Astrocyte of the spinal cord (primary cell): ENCODE data around the gene CEP41.

Experiments
- DNase-seq: peaks from one replicate; pipeline ENCODE4 v3.0.0; 2011; ENCODE audit warnings: low read depth, low spot score
- H3K4me3 ChIP-seq: 2 replicates; pipeline ENCODE4 v1.5.1; 2011; ENCODE audit warnings: low read depth, mild to moderate bottlenecking, low read length, moderate library complexity
- CTCF ChIP-seq: IDR thresholded peaks from 2 replicates; pipeline ENCODE4 v1.5.1; 2012; ENCODE audit warnings: low read depth, mild to moderate bottlenecking, low read length, inconsistent platforms
- in situ Hi-C: cut with HindIII; loops from 2 replicates; pipeline ENCODE4 v1.10.0; 2017; ENCODE audit warnings: low sequenced_read_pairs

CEP41 gene

GRCh38 chr7:130433301-130433700 lies 7.5 kb downstream of the CEP41 start:
- no peak for TF ChIP-seq CTCF
- no peak overlapping the region for H3K4me3 ChIP-seq
- in situ Hi-C loops = no loop called here
- no peak for DNase-seq

- in situ Hi-C loops = no loop called here
- no peak for TF ChIP-seq CTCF
- no peak overlapping the region for H3K4me3 ChIP-seq
- DNase-seq = peak; percentile 45
These were observed 7.9 kb downstream of the CEP41 start for GRCh38 chr7:130432886-130433285.

DNA sequence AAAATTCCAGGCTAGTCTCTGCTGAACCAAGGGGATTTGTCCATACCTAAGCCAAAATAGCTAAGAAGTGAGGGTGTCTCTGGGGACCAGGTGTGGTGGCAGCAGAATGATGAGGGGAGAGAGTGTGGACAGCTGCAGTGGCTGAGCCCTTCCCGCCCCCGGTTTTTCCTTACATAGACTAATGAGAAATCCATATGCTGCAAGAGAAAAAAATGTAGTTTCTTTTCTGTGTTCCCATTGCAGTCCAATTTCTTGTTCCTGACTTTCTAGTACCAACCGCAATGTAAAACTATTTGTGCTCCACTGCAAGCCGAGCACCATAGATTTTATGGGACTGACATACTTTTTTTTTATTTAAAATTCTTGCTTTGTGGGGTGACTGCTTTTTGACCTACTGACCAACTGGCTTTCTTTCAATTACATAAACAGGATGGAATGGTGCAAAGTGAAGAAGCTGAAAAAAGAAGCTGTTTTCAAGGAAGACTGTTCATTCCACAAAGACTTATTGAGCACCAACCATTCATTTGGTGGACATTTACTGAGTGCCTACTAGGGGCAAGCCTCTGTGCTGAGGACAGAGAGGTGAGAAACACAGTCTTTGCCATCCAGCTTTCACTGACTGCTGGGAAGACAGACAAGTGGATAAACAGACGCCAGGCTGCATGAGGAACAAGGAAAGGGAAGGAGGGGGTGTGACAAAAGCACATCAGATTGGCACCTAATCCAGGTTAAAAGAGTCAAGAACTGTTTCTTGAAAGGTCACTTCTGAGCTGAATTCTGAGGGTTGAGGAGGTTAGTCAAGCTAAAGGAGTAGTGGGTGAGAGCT lies 9.8 kb downstream of the CEP41 start:
- TF ChIP-seq CTCF = no peak
- in situ Hi-C loops = no loop called here
- peak; percentile 84 for DNase-seq
- peak overlapping the region; percentile 1 for H3K4me3 ChIP-seq

GRCh38 chr7:130430115-130430514 lies 10.7 kb downstream of the CEP41 start:
- no peak overlapping the region for H3K4me3 ChIP-seq
- in situ Hi-C loops = no loop called here
- no peak for TF ChIP-seq CTCF
- DNase-seq = no peak

DNA sequence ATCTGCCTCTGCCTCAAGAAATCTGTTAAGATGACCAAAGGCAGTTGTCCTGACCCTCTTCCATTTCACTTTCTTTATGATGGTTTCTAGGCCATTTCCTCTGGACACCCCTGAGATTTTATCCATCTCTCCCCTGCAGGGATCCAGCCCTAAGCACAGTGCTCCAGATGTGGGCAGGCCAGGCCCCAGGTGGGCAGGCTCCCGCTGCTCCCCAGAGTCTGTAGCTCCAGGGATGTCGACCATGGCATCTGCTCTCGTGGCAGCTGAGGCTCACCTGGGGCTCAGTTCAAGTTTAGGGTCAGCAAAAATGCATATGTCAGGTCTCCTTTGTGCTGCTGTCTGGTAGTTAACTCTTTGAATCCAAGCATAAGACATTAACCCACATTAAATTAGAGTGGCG lies 11.8 kb downstream of the CEP41 start:
- in situ Hi-C loops = no loop called here

DNA sequence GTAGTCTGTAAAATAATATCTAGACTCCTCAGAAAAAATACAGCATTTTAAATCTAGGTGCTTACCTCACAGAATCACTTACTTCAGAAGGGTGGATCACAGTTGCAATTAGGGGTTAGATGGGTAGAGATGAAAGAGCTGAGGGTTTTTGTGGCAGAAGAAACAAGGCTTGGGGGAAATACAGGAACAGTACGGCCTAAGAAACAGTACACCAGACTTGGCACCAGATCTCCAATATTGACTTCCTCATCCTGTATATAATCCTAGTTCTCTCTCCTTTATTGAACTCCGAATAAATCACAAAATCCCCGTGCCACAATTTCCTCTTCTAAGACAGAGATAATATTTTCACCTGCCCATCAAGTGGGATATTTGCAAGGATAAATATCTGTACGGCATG lies 14.3 kb downstream of the CEP41 start:
- TF ChIP-seq CTCF = no peak
- H3K4me3 ChIP-seq = no peak overlapping the region
- in situ Hi-C loops = no loop called here
- DNase-seq = no peak

More for the DNA sequence above, 11.8 kb downstream of the CEP41 start:
- no peak overlapping the region for H3K4me3 ChIP-seq
- no peak for DNase-seq
- no peak for TF ChIP-seq CTCF
